Lower lobe of right lung (tissue), 2 donors: Measurements from ENCODE around the gene TMEM178B. TPM values are rescaled to one million over a fixed set of nuclear protein-coding genes. Genes with fewer than 3 reads are reported as not detected.

Experiments used
- ATAC-seq, 2 donors: fragments of 200-7000 bp; cut with Tn5 transposase; one replicate each; pipeline ENCODE4 v1.9.1; 2020 to 2022; ENCODE audit warnings: mild to moderate bottlenecking in 2 of 2, moderate library complexity in 2 of 2
- DNase-seq: peaks from one replicate; pipeline ENCODE4 v3.0.0-alpha.2; 2020
- H3K27ac ChIP-seq: fragments of 200-600 bp; one replicate; pipeline ENCODE4 v1.8.0; 2022
- H3K27me3 ChIP-seq: fragments of 200-600 bp; one replicate; pipeline ENCODE4 v1.8.0; 2022; ENCODE audit warnings: low read depth
- H3K36me3 ChIP-seq: fragments of 200-600 bp; one replicate; pipeline ENCODE4 v1.8.0; 2022; ENCODE audit warnings: mild to moderate bottlenecking
- H3K4me1 ChIP-seq: fragments of 200-600 bp; one replicate; pipeline ENCODE4 v1.8.0; 2022
- H3K4me3 ChIP-seq: fragments of 200-600 bp; one replicate; pipeline ENCODE4 v1.8.0; 2022; ENCODE audit warnings: mild to moderate bottlenecking
- H3K9me3 ChIP-seq: fragments of 200-600 bp; one replicate; pipeline ENCODE4 v1.8.0; 2022
- intact Hi-C: fragments of 100-400 bp; cut with DNase I; formaldehyde crosslinking; loops from one replicate; pipeline ENCODE4 v1.11.0; 2022
- total RNA-seq: library from RNA; stranded (reverse); fragmentation: NEBNext Ultra II Directional; extraction: Animal tissue kit (Norgen Biotek cat#: 25700); gene quantifications from one replicate; pipeline ENCODE4 v1.2.1, GENCODE V29; 2021
- TF ChIP-seq, protein P1 (sequence below): fragments of 200-600 bp; IDR thresholded peaks from one replicate; pipeline ENCODE4 v1.8.0; 2022; ENCODE audit warnings: antibody characterized with exemption, mild to moderate bottlenecking
- donor health status: DM: no; HTN: yes; CAD: no; lungs with severe emphysema.

The TMEM178B gene
- total RNA-seq, 1 donor from 2014 or later, result 0.18 TPM

DNA sequence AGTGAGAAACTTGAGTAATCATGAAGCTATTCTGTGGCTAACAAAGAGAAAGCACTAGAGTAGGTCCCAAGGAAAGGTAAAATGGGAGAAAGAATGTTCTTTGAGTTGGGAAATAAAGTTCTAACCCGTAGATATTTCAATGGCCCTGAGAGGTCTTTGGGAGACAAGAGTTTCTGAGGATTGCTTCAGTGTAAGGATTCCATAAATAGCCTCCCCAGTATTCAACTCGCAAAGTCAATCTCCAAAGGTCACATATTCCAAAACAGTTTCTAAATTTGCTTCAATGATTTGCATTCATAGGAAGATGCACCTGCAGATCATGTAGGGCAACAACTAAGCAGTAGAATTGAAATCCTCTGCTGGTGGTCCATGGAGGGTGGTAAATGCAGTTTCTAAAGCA lies 238.5 kb downstream of the TMEM178B start:
- intact Hi-C loops, result no loop called here
- no peak overlapping the region for H3K27ac ChIP-seq
- H3K27me3 ChIP-seq, result no peaks in the 10 kb centered on the region
- H3K36me3 ChIP-seq, result no peaks in the 10 kb centered on the region
- ATAC-seq (no peak), DNase-seq (no peak)
- no peak overlapping the region for H3K4me3 ChIP-seq
- no peaks in the 10 kb centered on the region for H3K9me3 ChIP-seq
- TF ChIP-seq, protein P1, sequence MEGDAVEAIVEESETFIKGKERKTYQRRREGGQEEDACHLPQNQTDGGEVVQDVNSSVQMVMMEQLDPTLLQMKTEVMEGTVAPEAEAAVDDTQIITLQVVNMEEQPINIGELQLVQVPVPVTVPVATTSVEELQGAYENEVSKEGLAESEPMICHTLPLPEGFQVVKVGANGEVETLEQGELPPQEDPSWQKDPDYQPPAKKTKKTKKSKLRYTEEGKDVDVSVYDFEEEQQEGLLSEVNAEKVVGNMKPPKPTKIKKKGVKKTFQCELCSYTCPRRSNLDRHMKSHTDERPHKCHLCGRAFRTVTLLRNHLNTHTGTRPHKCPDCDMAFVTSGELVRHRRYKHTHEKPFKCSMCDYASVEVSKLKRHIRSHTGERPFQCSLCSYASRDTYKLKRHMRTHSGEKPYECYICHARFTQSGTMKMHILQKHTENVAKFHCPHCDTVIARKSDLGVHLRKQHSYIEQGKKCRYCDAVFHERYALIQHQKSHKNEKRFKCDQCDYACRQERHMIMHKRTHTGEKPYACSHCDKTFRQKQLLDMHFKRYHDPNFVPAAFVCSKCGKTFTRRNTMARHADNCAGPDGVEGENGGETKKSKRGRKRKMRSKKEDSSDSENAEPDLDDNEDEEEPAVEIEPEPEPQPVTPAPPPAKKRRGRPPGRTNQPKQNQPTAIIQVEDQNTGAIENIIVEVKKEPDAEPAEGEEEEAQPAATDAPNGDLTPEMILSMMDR, result no peak
- H3K4me1 ChIP-seq, result no peaks in the 10 kb centered on the region

DNA sequence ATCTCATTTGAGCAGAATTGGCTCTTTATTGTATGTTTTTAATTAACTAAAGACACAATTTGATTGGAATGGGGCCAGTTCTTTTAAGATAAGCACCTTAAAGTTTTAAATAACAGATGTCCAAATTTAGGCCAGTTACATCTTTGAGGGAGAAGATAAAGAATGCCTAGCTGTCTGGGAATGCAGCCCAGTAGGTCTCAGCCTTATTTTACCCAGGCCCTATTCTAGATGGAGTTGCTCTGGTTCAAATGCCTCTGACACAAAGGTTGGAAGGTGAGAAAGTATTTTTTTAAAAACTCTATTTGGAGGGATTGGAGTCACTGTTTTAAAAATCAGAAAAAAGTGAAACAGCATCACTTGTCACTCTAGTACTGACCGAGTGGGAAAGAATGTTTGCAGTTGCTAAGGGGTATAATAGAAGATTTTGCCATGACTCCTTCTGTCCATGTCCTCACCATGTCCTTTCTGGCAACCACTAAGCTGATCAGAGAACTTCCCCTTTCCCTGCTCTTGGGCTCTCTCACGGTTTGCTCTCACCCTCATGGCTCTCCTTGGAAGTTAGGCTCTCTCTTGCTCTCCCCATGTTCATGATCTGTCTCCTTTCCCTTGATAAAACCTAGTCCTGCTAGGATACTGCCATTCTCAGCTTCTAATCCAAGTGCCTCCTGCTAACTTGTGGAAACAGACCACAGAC lies 239.1 kb downstream of the TMEM178B start:
- no peak overlapping the region for H3K4me3 ChIP-seq
- H3K4me1 ChIP-seq, result no peaks in the 10 kb centered on the region
- H3K36me3 ChIP-seq, result no peaks in the 10 kb centered on the region
- ATAC-seq, result no peak
- no peaks in the 10 kb centered on the region for H3K9me3 ChIP-seq
- TF ChIP-seq, protein P1, result no peak
- DNase-seq, result no peak
- no peak overlapping the region for H3K27ac ChIP-seq
- intact Hi-C loops, result no loop called here
- H3K27me3 ChIP-seq, result no peaks in the 10 kb centered on the region

DNA sequence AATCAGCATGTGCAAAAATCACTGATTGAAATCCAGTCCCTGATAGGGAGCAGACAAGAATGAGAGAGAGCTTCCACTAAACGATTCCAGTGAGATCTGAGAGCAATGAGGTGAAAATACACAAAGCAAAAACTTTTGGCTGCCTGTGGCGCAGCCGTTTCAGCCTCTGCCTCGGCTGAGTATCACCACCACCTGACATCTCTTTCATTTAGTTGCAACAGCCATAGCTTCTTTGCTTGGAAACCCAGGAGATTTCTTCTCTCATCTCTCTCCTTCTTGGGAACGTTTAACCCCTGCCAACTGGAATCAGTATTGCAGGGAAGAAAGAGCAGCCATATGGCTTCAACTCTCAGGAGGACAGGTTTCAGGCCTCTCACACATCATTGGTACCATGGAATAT lies 240.0 kb downstream of the TMEM178B start:
- H3K27ac ChIP-seq, result no peak overlapping the region
- no peak overlapping the region for H3K4me3 ChIP-seq
- no peaks in the 10 kb centered on the region for H3K36me3 ChIP-seq
- H3K4me1 ChIP-seq, result no peaks in the 10 kb centered on the region
- ATAC-seq (no peak), DNase-seq (no peak)
- TF ChIP-seq, protein P1, result no peak
- no peaks in the 10 kb centered on the region for H3K27me3 ChIP-seq
- H3K9me3 ChIP-seq, result no peaks in the 10 kb centered on the region
- intact Hi-C loops, result no loop called here

DNA sequence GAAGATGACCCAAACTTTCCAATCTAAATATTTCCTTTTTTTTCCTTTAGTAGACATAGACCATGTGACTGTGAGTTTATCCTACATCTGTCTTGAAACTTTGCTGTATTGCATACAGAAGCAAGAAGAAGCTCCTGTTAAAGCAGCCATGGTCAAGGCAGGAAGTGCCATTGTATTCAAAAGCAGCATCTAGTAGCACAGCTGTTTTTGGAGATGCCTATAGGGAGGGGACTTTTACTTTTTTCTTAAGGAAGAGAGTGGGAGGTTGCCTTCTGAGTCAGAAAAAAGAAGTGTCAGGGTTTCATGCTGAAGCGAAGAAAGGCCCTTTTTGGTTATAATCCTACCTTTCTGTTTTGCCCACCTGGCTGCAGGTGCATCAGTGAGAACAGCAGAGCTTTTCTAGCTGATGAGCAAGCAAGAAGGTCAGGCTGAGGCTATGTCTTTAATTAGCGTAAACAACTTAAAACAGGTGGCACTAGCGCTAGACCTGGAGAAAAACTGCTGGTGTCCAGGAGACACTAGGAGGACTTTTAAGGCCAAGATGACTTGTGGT lies 243.2 kb downstream of the TMEM178B start:
- Histone ChIP-seq H3K4me1 (no peaks in the 10 kb centered on the region), H3K4me3 (no peak overlapping the region), H3K27ac (no peak overlapping the region), H3K36me3 (no peaks in the 10 kb centered on the region), H3K9me3 (no peaks in the 10 kb centered on the region), H3K27me3 (no peaks in the 10 kb centered on the region)
- no peak for ATAC-seq
- TF ChIP-seq, protein P1, result no peak
- intact Hi-C loops, result no loop called here
- DNase-seq, result no peak

DNA sequence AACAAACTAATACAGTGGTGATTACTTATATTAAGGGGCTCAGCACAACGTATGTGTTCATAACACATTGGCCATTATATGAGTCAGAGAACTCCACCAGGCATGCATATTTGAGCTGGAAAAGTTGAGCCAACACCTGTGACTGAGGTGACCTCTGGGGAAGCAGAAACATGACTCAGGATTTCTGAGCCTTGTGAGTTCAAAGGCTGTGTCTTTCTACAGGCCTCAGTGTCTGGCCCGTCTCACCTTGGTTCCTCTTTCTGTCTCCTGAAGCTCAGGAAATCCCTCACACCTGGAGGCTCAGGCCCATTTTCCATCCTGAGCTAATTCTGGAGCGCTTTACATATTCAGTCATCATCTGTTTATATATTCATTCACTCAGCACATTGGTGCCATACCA lies 246.4 kb downstream of the TMEM178B start:
- TF ChIP-seq, protein P1, result no peak
- Histone ChIP-seq H3K4me1 (no peaks in the 10 kb centered on the region), H3K4me3 (no peak overlapping the region), H3K9me3 (no peaks in the 10 kb centered on the region), H3K36me3 (no peaks in the 10 kb centered on the region), H3K27ac (no peak overlapping the region), H3K27me3 (no peaks in the 10 kb centered on the region)
- DNase-seq, result no peak
- intact Hi-C loops, result no loop called here
- ATAC-seq, result no peak
